Suprapubic skin (tissue), 3 donors: ENCODE data around the gene CA5B.

Experiments
- CTCF ChIP-seq, 2 donors: fragments of 200-600 bp in 1 of 2; fragments of 450-650 bp in 1 of 2; sonication (generic) in 1 of 2; IDR thresholded peaks; one replicate each; pipeline ENCODE4 v1.5.1; 2016 to 2019; ENCODE audit warnings: antibody characterized with exemption in 2 of 2, mild to moderate bottlenecking in 1 of 2, moderate library complexity in 1 of 2
- POLR2A ChIP-seq, 2 donors: fragments of 450-650 bp; IDR thresholded peaks; one replicate each; pipeline ENCODE4 v1.6.1; 2017; ENCODE audit warnings: antibody characterized with exemption in 2 of 2, mild to moderate bottlenecking in 2 of 2, moderate library complexity in 2 of 2

GRCh38 chrX:15769300-15769954 is 31.4 kb downstream of the CA5B start:
- TF ChIP-seq CTCF (IDR thresholded peaks at IDR 0.05) = no peak
- no peak for TF ChIP-seq POLR2A (IDR thresholded peaks at IDR 0.05)
